Measurements from ENCODE around the gene TMEM37. TPM values are rescaled to one million over a fixed set of nuclear protein-coding genes. Genes with fewer than 3 reads are reported as not detected.

Gene TMEM37
- total and polyA plus RNA-seq, 2 of the 8 experiments (the other 6 are each of a cell fraction or from before 2014, with no cell fraction given), result 11.0 to 16.2 TPM

Other genes starting within 250 kb of the TMEM37 start
- gene STEAP3, start 208.0 kb upstream of the TMEM37 start, total RNA-seq (2021; fragmentation: NEBNext Ultra II Directional; extraction: Animal tissue kit (Norgen Biotek cat#: 25700)), result 21.7 and 22.2 TPM in 2 replicates
- 27.9 and 40.1 TPM in 2 replicates for gene STEAP3, start 208.0 kb upstream of the TMEM37 start, polyA plus RNA-seq (2011; rRNA removed)
- 5.0 and 6.2 TPM in 2 replicates for gene C2orf76, start 65.0 kb upstream of the TMEM37 start, total RNA-seq (2021; fragmentation: NEBNext Ultra II Directional; extraction: Animal tissue kit (Norgen Biotek cat#: 25700))
- gene C2orf76, start 65.0 kb upstream of the TMEM37 start, polyA plus RNA-seq (2011; rRNA removed), result 2.1 and 4.4 TPM in 2 replicates
- 180 and 186 TPM in 2 replicates for gene DBI, start 64.9 kb upstream of the TMEM37 start, total RNA-seq (2021; fragmentation: NEBNext Ultra II Directional; extraction: Animal tissue kit (Norgen Biotek cat#: 25700))
- 116 and 212 TPM in 2 replicates for gene DBI, start 64.9 kb upstream of the TMEM37 start, polyA plus RNA-seq (2011; rRNA removed)
- gene SCTR, start 92.6 kb downstream of the TMEM37 start, total RNA-seq (2021; fragmentation: NEBNext Ultra II Directional; extraction: Animal tissue kit (Norgen Biotek cat#: 25700)), result not detected in 2 replicates
- gene SCTR, start 92.6 kb downstream of the TMEM37 start, polyA plus RNA-seq (2011; rRNA removed), result 0.15 and 0.61 TPM in 2 replicates
- 0.36 and 0.71 TPM in 2 replicates for gene CFAP221, start 112.6 kb downstream of the TMEM37 start, total RNA-seq (2021; fragmentation: NEBNext Ultra II Directional; extraction: Animal tissue kit (Norgen Biotek cat#: 25700))
- gene CFAP221, start 112.6 kb downstream of the TMEM37 start, polyA plus RNA-seq (2011; rRNA removed), result 0.05 and 0.14 TPM in 2 replicates
- gene TMEM177, start 247.3 kb downstream of the TMEM37 start, total RNA-seq (2021; fragmentation: NEBNext Ultra II Directional; extraction: Animal tissue kit (Norgen Biotek cat#: 25700)), result 43.4 and 47.0 TPM in 2 replicates
- 84.9 and 86.7 TPM in 2 replicates for gene TMEM177, start 247.3 kb downstream of the TMEM37 start, polyA plus RNA-seq (2011; rRNA removed)